ENCODE results near the gene UTS2.

The UTS2 gene

DNA sequence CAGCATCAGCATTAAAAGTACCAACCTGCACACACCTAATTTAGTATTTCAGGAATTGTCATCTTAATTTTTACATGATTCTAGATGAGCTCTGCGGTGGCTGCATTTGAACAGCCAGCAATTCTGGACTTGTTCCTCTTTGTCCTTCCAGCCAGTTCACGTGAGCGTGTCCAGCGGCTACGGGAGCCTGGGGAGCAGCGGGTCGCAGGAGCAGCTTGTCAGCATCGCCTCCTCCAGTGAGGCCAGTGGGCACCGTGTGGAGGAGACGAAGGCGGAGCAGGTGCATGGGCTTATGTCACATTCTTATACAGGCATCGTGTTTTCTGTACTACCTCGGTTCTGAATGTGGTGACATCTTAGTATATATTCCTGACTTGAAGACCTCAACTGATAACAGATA is 43.1 kb downstream of the UTS2 start:
- DNase-seq, result no peak

DNA sequence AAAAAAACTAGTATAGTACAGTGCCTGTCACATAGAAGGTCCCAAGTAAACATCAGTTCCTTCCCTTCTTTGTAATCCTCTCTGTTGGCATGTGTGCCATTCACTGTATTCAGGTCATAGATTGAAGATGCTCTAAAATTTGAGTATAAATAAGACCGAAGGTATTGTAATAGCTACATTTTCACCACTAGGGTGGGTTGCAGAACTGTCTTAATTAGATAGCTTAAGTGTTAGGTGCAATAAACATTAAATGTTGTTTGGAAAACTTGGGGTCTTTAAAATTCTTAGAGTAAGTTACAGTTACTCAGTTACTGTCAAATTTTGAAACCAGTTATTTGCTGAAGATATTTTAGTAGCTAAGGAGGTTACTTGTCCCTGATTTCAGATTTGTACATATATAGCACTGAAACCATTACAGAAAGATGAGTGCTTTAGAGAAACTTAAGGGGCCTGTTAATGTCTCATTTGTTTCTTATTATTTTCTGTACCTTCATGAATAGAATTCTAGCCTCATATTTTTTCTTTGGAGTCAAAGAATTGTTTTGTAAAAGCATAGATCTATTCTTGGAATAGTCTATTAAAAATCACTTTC is 44.5 kb downstream of the UTS2 start:
- DNase-seq, result peak in 1 of 2 donors; percentile 41

DNA sequence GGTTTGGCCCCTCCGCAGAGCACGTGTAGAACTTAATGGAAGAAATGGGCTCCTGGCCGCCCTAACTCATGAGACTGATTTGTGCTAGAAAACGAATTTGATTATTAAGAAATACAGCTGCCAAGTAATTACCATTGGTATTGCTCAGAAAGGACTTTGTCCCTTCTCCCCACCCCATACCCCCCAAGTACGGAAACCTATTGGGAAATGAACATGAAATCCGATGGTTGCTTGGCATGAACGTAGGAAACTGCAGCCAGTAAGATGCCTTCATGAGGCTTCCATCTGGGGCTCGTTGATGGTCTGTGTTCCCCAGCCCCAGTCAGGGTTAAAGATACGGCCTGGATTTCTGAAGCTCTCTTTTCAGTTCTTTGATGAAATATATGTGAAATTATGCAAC is 47.4 kb downstream of the UTS2 start:
- no peak for DNase-seq
